ENCODE results near the gene SPIRE2.

SPIRE2 gene

DNA sequence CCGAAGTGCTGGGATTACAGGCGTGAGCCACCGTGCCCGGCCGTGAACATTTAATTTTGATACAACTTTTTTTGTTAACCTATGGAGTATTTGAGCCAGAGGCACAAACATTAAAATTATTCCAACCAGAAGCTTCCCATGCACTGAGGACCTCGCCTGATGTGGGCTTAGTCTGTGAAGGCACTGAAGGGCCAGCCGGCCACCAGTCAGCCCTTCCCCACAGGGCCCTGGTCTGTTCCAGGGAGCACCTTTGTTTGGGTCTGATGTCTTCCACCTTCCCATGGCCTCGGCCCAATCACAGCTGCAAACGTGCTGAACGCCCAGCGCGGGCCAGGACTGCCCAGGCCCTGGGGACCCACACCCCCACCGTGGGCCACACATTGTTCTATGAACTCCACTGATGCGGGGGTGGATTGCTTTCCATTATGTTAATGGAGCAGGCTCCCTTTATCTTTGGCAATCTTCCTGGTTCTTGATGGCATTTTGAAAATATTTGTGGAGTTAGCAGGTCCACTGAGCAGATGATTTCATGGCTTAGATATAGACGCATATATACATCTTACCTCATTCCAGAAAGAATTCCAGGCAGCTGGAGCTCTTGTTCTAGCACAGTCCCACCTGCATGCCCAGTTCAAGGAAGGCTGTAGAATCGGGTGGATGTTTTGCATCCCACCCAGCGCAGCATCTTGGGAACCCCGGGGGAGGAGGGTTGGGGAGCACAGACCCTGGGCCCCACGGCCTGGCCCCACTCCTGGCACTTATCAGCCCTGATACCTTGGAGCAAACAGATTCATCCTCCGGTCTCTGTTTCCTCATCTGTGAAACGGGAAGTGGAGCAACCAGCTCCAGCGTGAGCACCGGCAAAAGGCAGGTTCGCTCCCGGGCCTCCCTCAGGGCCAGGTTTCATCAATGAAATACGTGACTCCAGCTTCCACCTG is 14.5 kb downstream of the SPIRE2 start:
- no peak for DNase-seq

DNA sequence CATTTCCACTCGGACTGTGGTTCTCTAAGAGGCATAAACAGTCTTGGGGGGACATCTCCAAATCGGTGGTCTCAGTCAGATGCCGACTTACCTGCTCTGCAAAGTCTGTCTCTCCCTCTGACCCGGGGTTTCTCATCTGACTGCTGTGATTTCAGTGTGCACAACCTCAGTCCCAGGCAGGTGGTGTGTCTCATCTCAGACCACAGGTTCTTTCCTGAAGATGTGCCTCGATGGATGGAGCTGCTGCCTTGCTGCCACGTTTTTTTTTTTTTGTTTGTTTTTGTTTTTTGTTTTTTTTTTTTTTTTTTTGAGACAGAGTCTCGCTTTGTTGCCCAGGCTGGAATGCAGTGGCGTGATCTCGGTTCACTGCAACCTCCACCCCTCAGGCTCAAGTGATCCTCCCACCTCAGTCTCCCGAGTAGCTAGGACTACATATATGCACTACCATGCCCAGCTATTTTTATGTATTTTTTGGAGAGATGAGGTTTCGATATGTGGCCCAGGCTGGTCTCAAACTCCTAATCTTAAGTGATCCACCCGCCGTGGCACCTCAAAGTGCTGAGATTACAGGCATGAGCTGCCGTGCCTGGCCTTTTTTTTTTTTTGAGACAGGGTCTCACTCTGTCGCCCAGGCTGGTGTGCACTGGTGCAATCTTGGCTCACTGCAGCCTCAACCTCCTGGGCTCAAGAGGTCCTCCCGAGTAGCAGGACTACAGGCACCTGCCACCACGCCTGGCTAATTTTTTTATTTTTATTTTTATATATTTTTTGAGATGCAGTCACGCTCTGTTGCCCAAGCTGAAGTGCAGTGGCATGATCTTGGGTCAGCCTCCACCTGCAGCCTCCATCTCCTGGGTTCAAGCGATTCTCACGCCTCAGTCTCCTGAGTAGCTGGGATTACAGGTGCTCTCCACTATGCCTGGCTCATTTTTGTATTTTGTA is 15.4 kb downstream of the SPIRE2 start:
- no peak for DNase-seq

GRCh38 chr16:89844739-89845339 is 16.6 kb downstream of the SPIRE2 start:
- no peak for DNase-seq

DNA sequence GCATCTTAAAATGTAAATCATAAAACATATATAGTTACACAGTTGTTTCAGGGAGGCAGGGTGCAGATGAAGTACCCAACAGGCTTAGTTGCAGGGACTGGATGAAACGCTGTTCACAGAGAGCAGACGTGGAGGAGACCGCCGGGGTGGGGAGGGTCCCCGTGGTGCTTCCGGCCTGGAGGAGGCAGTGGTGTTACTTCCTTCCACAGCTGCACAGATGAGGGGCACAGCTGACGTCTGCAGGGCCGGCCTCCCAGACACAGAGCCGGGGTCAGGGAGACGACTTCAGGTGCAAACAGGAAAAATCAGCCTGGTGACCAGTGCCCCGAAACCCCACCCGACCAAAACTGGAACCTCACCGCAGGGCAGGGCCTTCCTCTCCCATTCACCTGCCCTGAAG is 17.1 kb downstream of the SPIRE2 start:
- no peak for DNase-seq

DNA sequence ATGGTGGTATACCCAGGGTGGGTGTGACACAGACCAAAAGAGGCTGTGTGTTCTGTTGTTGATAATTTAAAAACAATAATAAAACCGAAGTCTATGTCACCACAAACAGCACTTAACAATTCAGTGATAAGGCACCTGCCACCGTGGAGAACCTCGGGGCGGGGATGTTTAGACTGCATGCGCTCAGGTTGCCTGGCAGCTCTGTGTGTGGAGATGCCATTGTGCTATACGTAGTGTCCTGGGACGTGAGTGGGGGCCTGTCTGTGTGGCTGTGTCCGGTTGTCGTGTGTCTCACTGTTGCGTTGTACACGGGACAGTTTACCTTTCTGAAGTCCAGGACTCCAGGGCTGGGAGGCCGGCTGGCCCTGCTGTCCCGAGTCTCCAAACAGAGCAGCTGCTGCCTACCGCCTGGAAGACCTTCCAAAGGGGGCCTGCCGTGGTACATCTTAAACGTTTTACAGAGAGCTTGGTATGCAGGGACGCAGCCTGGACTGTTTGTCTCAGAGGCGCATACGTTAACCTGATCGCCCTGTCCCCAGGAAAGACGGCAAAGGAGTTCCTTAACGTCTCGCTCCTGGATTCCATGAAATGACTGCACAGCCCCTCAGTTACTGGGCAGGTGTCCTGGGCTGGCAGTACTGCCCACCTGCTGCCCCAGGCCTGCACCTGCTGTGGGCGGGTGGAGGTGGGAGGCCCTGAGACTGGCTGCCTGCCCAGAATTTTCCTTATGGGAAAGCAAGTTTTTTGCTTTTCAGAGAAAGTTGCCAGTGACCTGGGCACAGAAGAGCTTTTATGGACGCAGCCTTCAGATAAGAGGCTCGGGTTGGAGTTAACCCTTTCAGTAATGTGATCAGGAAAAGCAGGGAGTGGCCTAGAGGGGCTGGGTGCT is 19.0 kb downstream of the SPIRE2 start:
- DNase-seq: no peak

GRCh38 chr16:89847940-89848297 is 19.6 kb downstream of the SPIRE2 start:
- no peak for DNase-seq

- DNase-seq: no peak
Measured at GRCh38 chr16:89848974-89849373, 20.7 kb downstream of the SPIRE2 start.

DNA sequence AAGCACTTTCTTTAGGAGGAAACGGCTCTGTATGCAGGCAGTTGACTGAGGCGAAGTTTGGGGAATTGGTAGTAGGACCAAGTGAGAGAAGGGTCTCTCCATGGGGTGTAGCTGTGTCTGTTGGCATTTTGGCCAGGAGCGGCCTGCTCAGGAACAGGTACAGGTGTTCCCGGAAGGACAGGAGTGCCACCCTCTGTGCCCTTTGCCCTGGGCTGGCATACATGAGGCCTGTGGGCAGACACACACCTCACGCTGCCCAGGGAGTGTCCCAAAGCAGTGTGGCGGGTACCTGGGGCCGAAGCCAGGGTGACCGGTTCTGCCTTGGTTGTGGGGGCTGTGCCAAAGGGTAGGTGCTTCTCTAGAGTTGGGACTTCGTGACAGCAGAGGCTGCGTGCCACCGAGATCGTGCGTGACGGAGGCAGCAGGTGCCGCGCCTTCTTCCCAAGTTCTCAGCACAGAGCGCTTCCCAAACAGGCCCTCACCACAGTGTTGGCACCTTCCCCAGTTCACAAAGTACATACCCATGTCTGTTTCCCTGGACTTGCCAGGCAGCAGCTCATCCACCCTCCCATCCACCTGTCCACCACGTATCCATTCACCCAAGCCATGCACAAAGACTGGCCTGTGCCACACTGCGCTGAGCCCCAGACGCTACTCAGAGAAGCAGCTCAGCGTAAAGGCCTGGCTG is 25.2 kb downstream of the SPIRE2 start:
- no peak for DNase-seq

DNA sequence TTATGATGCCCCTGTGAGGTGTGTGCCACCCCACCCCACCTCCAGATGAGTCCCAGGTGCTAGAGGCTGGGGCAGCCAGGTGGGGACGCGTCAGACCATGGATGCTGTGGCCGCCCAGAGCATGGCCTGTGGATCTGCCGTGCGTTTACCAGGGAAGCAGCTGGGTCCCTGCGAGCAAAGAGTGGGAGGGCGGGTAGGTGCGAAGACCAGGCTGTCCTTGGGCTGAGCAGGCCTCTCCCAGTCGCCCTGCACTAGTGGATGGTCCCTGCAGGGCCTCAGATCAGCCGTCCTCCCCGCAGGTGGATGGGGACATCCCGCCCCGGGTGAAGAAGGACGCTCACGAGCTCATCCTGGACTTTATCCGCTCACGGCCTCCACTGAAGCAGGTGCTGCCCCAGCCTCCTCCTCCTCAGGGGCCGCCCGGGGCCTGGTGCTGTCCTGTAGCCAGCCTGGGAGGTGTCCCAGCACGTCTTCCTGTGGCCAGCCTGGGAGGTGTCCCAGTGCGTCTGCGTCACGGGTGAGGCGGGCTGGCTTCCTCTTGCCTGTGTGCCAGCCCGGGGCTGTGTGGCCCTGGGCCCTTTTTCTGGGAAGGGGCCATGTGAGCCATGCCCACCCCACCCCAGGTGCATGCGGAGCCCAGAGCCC is 27.1 kb downstream of the SPIRE2 start:
- no peak for DNase-seq

- no peak for DNase-seq
Measured at GRCh38 chr16:89855986-89856385, 27.7 kb downstream of the SPIRE2 start.

DNA sequence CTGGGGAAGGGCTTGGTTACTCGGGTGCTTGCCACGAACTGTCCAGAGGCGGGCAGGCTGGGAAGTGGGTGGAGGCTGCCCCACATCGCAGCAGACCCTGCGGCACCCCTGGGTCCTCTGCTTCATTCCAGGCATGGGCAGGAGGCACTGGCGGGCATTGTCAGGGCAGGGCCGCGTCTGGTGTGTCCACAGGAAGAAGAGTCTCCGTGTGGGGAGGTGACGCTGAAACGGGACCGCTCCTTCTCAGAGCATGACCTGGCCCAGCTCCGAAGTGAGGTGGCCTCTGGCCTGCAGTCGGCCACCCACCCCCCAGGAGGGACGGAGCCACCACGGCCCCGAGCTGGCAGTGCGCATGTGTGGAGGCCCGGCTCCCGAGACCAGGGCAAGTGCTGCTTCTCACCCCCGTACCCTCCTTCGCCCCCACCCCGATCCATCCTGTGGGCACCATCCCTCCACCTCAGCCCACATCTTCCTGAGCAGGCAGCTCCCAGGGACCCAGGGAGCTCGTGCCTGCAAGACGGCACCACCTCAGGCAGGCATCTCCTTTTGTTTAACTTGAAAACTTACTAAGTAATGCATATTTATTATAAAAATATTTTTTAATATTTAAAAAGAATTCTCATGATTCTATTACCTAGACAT is 30.8 kb downstream of the SPIRE2 start:
- no peak for DNase-seq

GRCh38 chr16:89859615-89860007 is 31.3 kb downstream of the SPIRE2 start:
- no peak for DNase-seq

DNA sequence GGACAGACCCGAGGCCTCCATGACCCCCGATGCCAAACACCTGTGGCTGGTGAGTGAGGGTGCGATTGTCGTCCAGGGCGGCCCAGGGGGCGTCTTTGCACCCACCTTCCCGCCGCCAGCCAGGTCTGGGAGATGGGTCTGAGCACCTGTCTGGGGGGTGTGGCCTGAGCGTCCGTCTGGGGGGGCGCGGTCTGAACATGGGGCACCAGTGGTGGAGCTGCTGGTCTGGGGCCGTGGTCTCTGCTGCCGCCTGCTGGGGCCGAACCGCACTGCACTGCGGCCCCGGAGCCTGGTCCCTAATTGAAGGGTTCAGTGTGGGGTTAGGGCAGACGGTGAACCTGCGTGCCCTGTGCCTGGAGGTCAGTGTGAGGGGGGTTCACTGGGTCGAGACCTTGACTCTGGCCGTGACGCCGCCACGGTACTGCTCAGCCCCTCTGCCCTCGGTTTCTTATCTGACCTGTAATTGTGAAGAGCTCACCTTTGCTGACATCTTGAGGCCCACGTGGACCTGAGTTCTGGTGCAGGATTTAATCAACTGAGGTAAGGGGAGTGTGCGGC is 32.6 kb downstream of the SPIRE2 start:
- peak; percentile 81 for DNase-seq

DNA sequence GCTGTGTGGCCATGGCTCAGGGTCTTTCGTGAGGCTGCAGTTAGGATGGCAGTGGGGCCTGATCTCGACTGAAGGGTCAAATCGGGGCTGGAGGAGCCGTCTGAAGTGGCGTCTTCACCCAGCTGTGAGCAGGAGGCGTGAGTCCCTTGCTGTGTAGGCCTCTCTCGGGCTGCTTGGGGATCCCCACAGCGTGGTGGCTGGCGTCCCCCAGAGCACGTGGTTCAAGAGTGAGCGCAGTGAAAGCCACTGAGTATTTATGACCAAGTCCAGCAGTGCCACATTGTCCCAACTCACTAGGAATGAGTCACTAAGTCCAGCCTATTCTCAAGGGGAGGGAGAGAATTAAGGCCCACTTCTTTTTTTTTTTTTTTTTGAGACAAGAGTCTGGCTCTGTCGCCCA is 33.4 kb downstream of the SPIRE2 start:
- no peak for DNase-seq

GRCh38 chr16:89862732-89863131 is 34.5 kb downstream of the SPIRE2 start:
- DNase-seq: no peak

DNA sequence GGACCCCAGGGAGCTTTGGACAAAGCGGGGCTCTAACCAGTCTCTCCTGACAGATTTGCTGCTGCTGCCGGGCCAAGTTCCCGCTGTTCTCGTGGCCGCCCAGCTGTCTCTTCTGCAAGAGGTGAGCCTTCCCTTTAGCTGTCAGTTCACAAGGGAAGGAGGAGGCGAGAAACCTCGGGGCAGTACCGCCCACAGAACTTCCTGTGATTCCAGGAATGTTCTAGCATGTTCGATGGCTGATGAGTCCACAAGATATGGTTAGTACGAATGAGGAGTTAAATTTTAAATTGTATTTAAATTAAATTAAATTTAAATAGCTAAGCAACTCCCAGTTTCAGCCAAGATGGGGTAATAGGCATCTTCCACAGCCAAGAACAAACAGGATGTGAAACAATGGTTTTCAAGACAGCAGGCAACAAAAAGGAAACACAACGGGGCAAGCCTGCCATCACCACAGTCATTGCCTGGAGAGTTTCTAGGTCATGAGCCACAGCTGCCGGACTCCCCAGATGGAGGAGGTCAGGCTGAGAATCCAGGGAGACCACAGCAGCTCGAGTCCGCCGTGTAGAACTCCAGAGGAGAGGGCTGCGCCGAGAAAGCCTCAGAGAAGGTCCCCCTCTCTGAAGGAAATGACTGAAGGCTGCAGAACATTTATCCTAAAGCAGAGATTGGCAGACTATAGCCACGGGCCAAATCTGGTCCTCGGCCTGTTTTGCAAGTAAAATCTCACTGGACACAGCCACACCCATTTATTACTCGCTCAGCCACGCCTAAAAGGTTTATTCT is 35.7 kb downstream of the SPIRE2 start:
- peak; percentile 67 for DNase-seq

GRCh38 chr16:89864527-89864820 is 36.2 kb downstream of the SPIRE2 start:
- DNase-seq: no peak

DNA sequence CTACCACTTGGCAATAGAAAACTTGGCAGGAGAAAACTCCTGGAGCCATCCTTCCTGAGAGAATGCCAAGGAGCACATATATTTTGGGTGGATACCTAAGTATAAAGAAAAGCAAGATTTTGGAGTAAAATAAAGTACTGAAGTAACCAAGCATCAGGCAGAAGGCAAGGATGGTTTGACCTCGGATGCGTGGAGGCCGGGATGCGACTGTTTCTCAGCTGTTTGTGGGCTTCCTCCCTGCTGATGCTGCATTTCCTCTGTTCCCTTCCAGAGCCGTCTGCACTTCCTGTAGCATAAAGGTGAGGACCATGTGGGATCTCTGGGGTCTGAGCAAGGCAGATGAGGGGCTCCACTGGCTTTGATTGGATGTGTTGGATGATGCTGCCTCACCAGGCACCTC is 39.6 kb downstream of the SPIRE2 start:
- no peak for DNase-seq

DNA sequence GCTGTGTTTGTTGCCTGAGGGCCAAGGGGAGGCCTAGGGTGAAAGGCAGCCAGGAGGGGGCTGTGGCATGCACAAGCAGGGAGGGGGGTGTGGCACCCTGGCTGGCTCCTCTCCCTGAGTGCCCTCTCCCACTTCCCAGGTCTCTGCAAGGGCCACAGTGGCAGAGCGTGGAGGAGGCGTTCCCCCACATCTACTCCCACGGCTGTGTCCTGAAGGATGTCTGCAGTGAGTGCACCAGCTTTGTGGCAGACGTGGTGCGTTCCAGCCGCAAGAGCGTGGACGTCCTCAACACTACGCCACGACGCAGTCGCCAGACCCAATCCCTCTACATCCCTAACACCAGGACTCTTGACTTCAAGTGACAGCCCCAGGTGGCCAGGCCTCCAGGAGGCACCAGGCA is 41.6 kb downstream of the SPIRE2 start:
- DNase-seq: no peak

GRCh38 chr16:89870440-89870839 is 42.2 kb downstream of the SPIRE2 start:
- DNase-seq: no peak

All from CD4-positive, alpha-beta T cell treated with Interleukin-21 for 1 hour (primary cell).